IMR-90 (cell line): ENCODE data around the gene TNFRSF21. TPM values are rescaled to one million over a fixed set of nuclear protein-coding genes. Genes with fewer than 3 reads are reported as not detected.

ENCODE experiments used
- ATAC-seq: fragments of 200-7000 bp; cut with Tn5 transposase; 2 replicates; pipeline ENCODE4 v1.9.1; 2020; ENCODE audit warnings: low read depth, mild to moderate bottlenecking, moderate library complexity
- BruUV-seq: library from RNA; stranded (reverse); fragments of 400-500 nt; replicated peaks from 2 replicates; lab custom pipeline; 2021; lab: Mats Ljungman, UMichigan
- CTCF ChIA-PET: fragments of 300-600 bp; formaldehyde crosslinking; extraction: SDS; loops from one replicate; lab custom pipeline; 2021; ENCODE audit warnings: antibody characterized with exemption; lab: Yijun Ruan, JAX
- POLR2A ChIA-PET: fragments of 300-600 bp; sonication (Branson Sonifier 250); formaldehyde crosslinking; loops from one replicate; lab custom pipeline; 2022; ENCODE audit warnings: antibody characterized with exemption; ENCODE audit not compliant: unreplicated experiment; lab: Charles Lee
- DNase-seq: peaks from one replicate; pipeline ENCODE4 v3.0.0; 2013
- H2AFZ ChIP-seq: replicated peaks from 2 replicates; pipeline ENCODE3; 2013; ENCODE audit warnings: low read length, mild to moderate bottlenecking; ENCODE audit not compliant: poor library complexity
- H2AK5ac ChIP-seq: 2 replicates; pipeline ENCODE4 v1.6.1; 2013; ENCODE audit warnings: low read depth, low read length, inconsistent platforms
- H2AK9ac ChIP-seq: replicated peaks from 2 replicates; pipeline ENCODE3; 2013; ENCODE audit warnings: mild to moderate bottlenecking, low read depth, low read length, moderate library complexity; ENCODE audit not compliant: poor library complexity
- H2BK120ac ChIP-seq: 2 replicates; pipeline ENCODE4 v1.6.1; 2013; ENCODE audit warnings: low read depth, low read length, inconsistent platforms
- H2BK15ac ChIP-seq: 3 replicates; pipeline ENCODE4 v1.6.1; 2013; ENCODE audit warnings: low read depth, low read length, inconsistent platforms
- H2BK20ac ChIP-seq: 2 replicates; pipeline ENCODE4 v1.6.1; 2013; ENCODE audit warnings: low read depth, mild to moderate bottlenecking, inconsistent platforms, low read length, moderate library complexity
- H2BK5ac ChIP-seq: 2 replicates; pipeline ENCODE4 v1.6.1; 2013; ENCODE audit warnings: mild to moderate bottlenecking, low read depth, low read length, inconsistent platforms; ENCODE audit not compliant: poor library complexity, severe bottlenecking
- H3K14ac ChIP-seq: replicated peaks from 2 replicates; pipeline ENCODE4 v1.6.1; 2013; ENCODE audit warnings: low read depth, low read length, inconsistent platforms
- H3K18ac ChIP-seq: 2 replicates; pipeline ENCODE4 v1.6.1; 2013; ENCODE audit warnings: low read depth, low read length, control low read depth
- H3K23ac ChIP-seq: 2 replicates; pipeline ENCODE4 v1.6.1; 2013; ENCODE audit warnings: low read depth, low read length, inconsistent platforms
- H3K27ac ChIP-seq: 2 replicates; pipeline ENCODE4 v1.5.1; 2013; ENCODE audit warnings: mild to moderate bottlenecking, control low read depth, low read length; ENCODE audit not compliant: insufficient read depth
- H3K27me3 ChIP-seq: 2 replicates; pipeline ENCODE4 v1.6.1; 2013; ENCODE audit warnings: low read length; ENCODE audit not compliant: control insufficient read depth, insufficient read depth
- H3K36me3 ChIP-seq: 2 replicates; pipeline ENCODE4 v1.6.1; 2013; ENCODE audit warnings: low read length, mixed read lengths; ENCODE audit not compliant: control insufficient read depth, insufficient read depth
- H3K4ac ChIP-seq: 2 replicates; pipeline ENCODE4 v1.6.1; 2013; ENCODE audit warnings: low read depth, low read length, inconsistent platforms
- H3K4me1 ChIP-seq: 2 replicates; pipeline ENCODE4 v1.6.1; 2013; ENCODE audit warnings: low read length, mixed read lengths; ENCODE audit not compliant: control insufficient read depth, insufficient read depth
- H3K4me2 ChIP-seq: 2 replicates; pipeline ENCODE4 v1.6.1; 2013; ENCODE audit warnings: low read depth, mild to moderate bottlenecking, control low read depth, low read length, moderate library complexity
- H3K4me3 ChIP-seq: 2 replicates; pipeline ENCODE4 v1.5.1; 2013; ENCODE audit warnings: low read depth, mild to moderate bottlenecking, control low read depth, low read length, moderate library complexity; ENCODE audit not compliant: insufficient read depth
- H3K56ac ChIP-seq: 2 replicates; pipeline ENCODE4 v1.6.1; 2013; ENCODE audit warnings: low read length, inconsistent platforms; ENCODE audit not compliant: insufficient read depth; ENCODE audit errors: extremely low read depth
- H3K79me1 ChIP-seq, 2 experiments: 2 replicates each; pipeline ENCODE4 v1.6.1; 2013; ENCODE audit warnings: low read length in 2 of 2, inconsistent platforms in 1 of 2, low read depth in 1 of 2
- H3K9ac ChIP-seq: 2 replicates; pipeline ENCODE4 v1.6.1; 2013; ENCODE audit warnings: low read depth, low read length, control low read depth
- H3K9me1 ChIP-seq: 2 replicates; pipeline ENCODE4 v1.6.1; 2013; ENCODE audit warnings: low read length, inconsistent platforms; ENCODE audit not compliant: insufficient read depth
- H3K9me3 ChIP-seq: 2 replicates; pipeline ENCODE4 v1.6.1; 2013; ENCODE audit warnings: low read length; ENCODE audit not compliant: control insufficient read depth, insufficient read depth
- H4K20me1 ChIP-seq: 2 replicates; pipeline ENCODE4 v1.6.1; 2013; ENCODE audit warnings: low read length, inconsistent platforms; ENCODE audit not compliant: insufficient read depth
- H4K5ac ChIP-seq: 2 replicates; pipeline ENCODE4 v1.6.1; 2013; ENCODE audit warnings: mild to moderate bottlenecking, low read depth, low read length, control low read depth
- H4K8ac ChIP-seq, 2 experiments: 2 replicates each; pipeline ENCODE4 v1.6.1; 2013; ENCODE audit warnings: low read depth in 2 of 2, low read length in 2 of 2, control low read depth in 1 of 2, inconsistent platforms in 1 of 2
- H4K91ac ChIP-seq: 2 replicates; pipeline ENCODE4 v1.6.1; 2013; ENCODE audit warnings: low read depth, low read length, inconsistent platforms; ENCODE audit not compliant: insufficient read depth
- CEBPB ChIP-seq: IDR thresholded peaks from 2 replicates; pipeline ENCODE4 v1.6.1; 2012; ENCODE audit warnings: low read depth, low read length, improper control_type of control experiment
- NFE2L2 ChIP-seq: fragments of 150-350 bp; IDR thresholded peaks from 2 replicates; pipeline ENCODE4 v1.6.1; 2016; ENCODE audit warnings: low read depth, mild to moderate bottlenecking, low read length
- WGBS, 2 experiments: methylation state at CpG; one replicate each; pipeline versions ENCODE4 v1.1.5 to v1.1.7; 2013; ENCODE audit warnings: missing lambda C conversion rate in 2 of 2; ENCODE audit not compliant: insufficient read length in 1 of 2; ENCODE audit errors: extremely low coverage in 2 of 2; 5-methylcytosine and 5-hydroxymethylcytosine counted together
- dilution Hi-C: fragments of 300-500 bp; cut with HindIII; formaldehyde crosslinking; loops from one replicate; pipeline ENCODE4 v1.14.3; 2018; ENCODE audit warnings: low sequenced_read_pairs; ENCODE audit not compliant: unreplicated experiment
- in situ Hi-C: fragments of 300-500 bp; cut with MboI; formaldehyde crosslinking; loops from 3 replicates; pipeline ENCODE4 v1.14.3; 2019; ENCODE audit warnings: low sequenced_read_pairs, inconsistent platforms, mixed read lengths
- intact Hi-C: fragments of 100-400 bp; cut with micrococcal nuclease; formaldehyde crosslinking; loops from 2 replicates; pipeline ENCODE4 v1.10.0; 2022
- polyA plus RNA-seq, 3 experiments: library from polyadenylated mRNA; depleted of rRNA; stranded (reverse); fragments of >200 nt; gene quantifications; 2 replicates each; pipeline ENCODE4 v1.2.3, GENCODE V29; 2012; ENCODE audit warnings: low replicate concordance in 1 of 3
- total RNA-seq: library from RNA; depleted of rRNA; stranded (reverse); fragments of >200 nt; gene quantifications from 2 replicates; pipeline ENCODE4 v1.2.3, GENCODE V29; 2012

Gene TNFRSF21
- total and polyA plus RNA-seq, 2 of the 4 experiments (the other 2 are of a cell fraction) = 2.9 to 6.9 TPM

- in situ Hi-C loops = no loop called here
- peaks cover 2% of the 10 kb centered on the region; the same call in 1 of the 2 replicates for H3K27me3 ChIP-seq
- no peak overlapping the region for H2AFZ ChIP-seq
- H3K79me1 ChIP-seq = no peaks in the 10 kb centered on the region
- H3K4me2 ChIP-seq = no peak overlapping the region
- POLR2A ChIA-PET = no interaction called here
- H3K36me3 ChIP-seq = no peaks in the 10 kb centered on the region
- intact Hi-C loops = no loop called here
- H3K9me1 ChIP-seq = no peaks in the 10 kb centered on the region
- H4K20me1 ChIP-seq = no peaks in the 10 kb centered on the region
- H2AK5ac ChIP-seq = no peak overlapping the region
- no peak overlapping the region for H3K9ac ChIP-seq
- H3K4ac ChIP-seq = no peak overlapping the region
- H2BK120ac ChIP-seq = no peak overlapping the region
- no peak overlapping the region for H2BK15ac ChIP-seq
- H3K4me3 ChIP-seq = no peak overlapping the region
- H3K4me1 ChIP-seq = no peaks in the 10 kb centered on the region
- H4K91ac ChIP-seq = no peak overlapping the region
- H2BK20ac ChIP-seq = no peak overlapping the region
- no peak overlapping the region for H3K14ac ChIP-seq
- DNase-seq (no peak), ATAC-seq (no peak)
- no peak overlapping the region for H4K5ac ChIP-seq
- no peak overlapping the region for H2BK5ac ChIP-seq
- no peak overlapping the region for H3K56ac ChIP-seq
- 0 out of 2 replicates have a peak, but pooled peaks have one; percentile 14 for TF ChIP-seq CEBPB
- no peak for TF ChIP-seq NFE2L2
- H3K27ac ChIP-seq = no peak overlapping the region
- H3K23ac ChIP-seq = no peak overlapping the region
- no peak overlapping the region for H4K8ac ChIP-seq
- no peak overlapping the region for H2AK9ac ChIP-seq
- H3K9me3 ChIP-seq = no peaks in the 10 kb centered on the region
- BruUV-seq = no TSS peak
- CTCF ChIA-PET = interaction anchor here (1.1 kb wide), 1 partner anchor 9 kb away, joined by 3 read pairs; no protein-coding TSS in a partner anchor
- dilution Hi-C loops = no loop called here
- no CpG with 5 or more reads among the region's 2 CpGs for WGBS, 2 experiments
- no peak overlapping the region for H3K18ac ChIP-seq
These were observed 40.2 kb upstream of the TNFRSF21 start for GRCh38 chr6:47349931-47350330.
